WERI-Rb-1 (cell line): Measurements from ENCODE around the gene FOXS1.
A peak's percentile ranks its signal among the peaks of the same experiment; 100 is the strongest.

ENCODE experiments used
- DNase-seq: peaks from one replicate; pipeline ENCODE4 v3.0.0-alpha.2; 2020
- H3K27ac ChIP-seq: fragments of 250-450 bp; sonication (Bioruptor Pico); 2 replicates; pipeline ENCODE4 v1.5.1; 2020; ENCODE audit warnings: mild to moderate bottlenecking, moderate library complexity
- H3K27me3 ChIP-seq: fragments of 250-450 bp; sonication (Bioruptor Pico); 2 replicates; pipeline ENCODE4 v1.5.1; 2021; ENCODE audit warnings: mild to moderate bottlenecking, low read depth, moderate library complexity; ENCODE audit not compliant: insufficient read depth, severe bottlenecking
- H3K36me3 ChIP-seq: fragments of 250-450 bp; sonication (Bioruptor Pico); 2 replicates; pipeline ENCODE4 v1.5.1; 2020; ENCODE audit warnings: mild to moderate bottlenecking, moderate library complexity
- H3K4me3 ChIP-seq: 2 replicates; pipeline ENCODE4 v1.5.1; 2011; ENCODE audit warnings: low read depth, mild to moderate bottlenecking, control low read depth, low read length
- H3K9me3 ChIP-seq: fragments of 250-450 bp; sonication (Bioruptor Pico); 2 replicates; pipeline ENCODE4 v1.5.1; 2021; ENCODE audit warnings: mild to moderate bottlenecking, moderate library complexity; ENCODE audit not compliant: severe bottlenecking
- CTCF ChIP-seq: IDR thresholded peaks from 2 replicates; pipeline ENCODE4 v1.5.1; 2011; ENCODE audit warnings: low read depth, mild to moderate bottlenecking, control low read depth, inconsistent platforms, low read length

The FOXS1 gene

DNA sequence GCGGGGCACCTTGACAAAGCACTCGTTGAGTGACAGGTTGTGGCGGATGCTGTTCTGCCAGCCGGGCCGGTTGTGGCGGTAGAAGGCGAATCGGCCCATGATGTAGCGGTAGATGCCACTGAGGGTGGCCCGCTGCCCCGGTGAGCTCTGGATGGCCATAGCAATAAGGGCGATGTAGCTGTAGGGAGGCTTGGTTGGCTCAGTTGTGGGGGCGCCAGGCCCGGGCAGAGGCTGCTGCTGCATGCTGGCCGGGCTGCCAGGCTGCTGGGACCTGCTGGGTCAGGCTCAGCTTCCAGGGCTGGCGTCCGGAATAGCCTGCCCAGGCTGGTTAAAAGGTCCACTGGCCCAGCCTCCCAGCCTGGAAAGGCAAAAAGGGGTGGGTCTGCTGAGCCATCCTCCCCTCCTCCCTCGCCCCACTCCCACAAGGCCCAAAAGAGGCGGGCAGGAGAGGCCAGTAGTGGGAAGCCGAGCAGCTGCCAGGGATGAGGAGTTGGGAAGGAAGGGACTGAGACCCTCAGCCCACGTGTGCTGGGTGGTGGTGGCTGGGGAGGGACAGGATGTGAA lies at the start of gene FOXS1:
Gene FOXS1 (minus strand): TSS at position 305 of the 564 bp plus-strand sequence. CDS start 62 bp downstream, at position 243.
- H3K36me3 ChIP-seq, result no peaks in the 10 kb centered on the region
- H3K27ac ChIP-seq, result no peak within 1 kb of the TSS
- H3K4me3 ChIP-seq, result no peak within 1 kb of the TSS
- H3K9me3 ChIP-seq, result no peaks in the 10 kb centered on the region
- TF ChIP-seq CTCF, result no peak
- no peaks in the 10 kb centered on the region for H3K27me3 ChIP-seq
- DNase-seq, result no peak

DNA sequence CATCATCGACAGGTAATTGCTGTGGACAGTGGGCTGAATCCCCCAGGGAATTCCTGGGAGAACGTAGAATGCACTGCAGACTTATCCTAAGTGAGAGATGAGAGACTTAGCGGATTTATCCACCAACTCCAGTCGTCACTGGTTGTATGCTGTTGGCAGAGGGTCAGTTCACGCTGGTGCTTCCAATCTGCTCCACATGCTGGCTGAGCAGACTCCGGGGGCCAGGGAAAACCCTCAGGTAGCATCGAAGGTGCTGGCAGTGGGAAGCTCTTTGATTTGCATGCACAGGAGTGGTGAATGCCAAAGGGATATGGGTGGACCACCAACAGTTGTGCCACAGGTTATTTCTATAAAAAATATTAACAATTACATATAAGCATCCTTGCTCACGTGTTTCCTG lies 45.2 kb upstream of the FOXS1 start:
- DNase-seq, result peak; percentile 35
- no peak for TF ChIP-seq CTCF
- H3K27ac ChIP-seq, result no peak overlapping the region
- peaks cover 8% of the 10 kb centered on the region for H3K9me3 ChIP-seq
- no peak overlapping the region for H3K4me3 ChIP-seq
- H3K36me3 ChIP-seq, result no peaks in the 10 kb centered on the region
- H3K27me3 ChIP-seq, result no peaks in the 10 kb centered on the region

DNA sequence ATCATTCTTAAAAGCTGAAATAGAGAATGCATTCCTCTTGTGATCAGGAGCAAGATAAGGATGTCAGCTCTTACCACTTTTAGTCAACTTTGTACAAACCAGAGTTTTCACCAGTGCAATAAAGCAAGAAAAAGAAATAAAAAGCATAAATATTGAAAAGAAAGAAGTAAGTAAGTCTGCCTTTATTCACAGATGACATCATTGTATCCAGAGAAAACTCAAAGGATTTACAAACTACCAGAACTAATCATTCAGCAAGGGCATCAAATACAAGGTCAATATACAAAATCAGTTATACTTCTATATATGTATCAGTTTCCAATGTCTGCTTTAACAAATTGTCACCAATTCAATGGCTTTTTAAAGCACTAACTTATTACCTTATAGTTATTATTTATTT lies 38.4 kb upstream of the FOXS1 start:
- H3K4me3 ChIP-seq, result no peak overlapping the region
- H3K27ac ChIP-seq, result no peak overlapping the region
- peaks cover 6% of the 10 kb centered on the region for H3K9me3 ChIP-seq
- no peaks in the 10 kb centered on the region for H3K27me3 ChIP-seq
- DNase-seq, result no peak
- no peaks in the 10 kb centered on the region for H3K36me3 ChIP-seq
- TF ChIP-seq CTCF, result no peak

DNA sequence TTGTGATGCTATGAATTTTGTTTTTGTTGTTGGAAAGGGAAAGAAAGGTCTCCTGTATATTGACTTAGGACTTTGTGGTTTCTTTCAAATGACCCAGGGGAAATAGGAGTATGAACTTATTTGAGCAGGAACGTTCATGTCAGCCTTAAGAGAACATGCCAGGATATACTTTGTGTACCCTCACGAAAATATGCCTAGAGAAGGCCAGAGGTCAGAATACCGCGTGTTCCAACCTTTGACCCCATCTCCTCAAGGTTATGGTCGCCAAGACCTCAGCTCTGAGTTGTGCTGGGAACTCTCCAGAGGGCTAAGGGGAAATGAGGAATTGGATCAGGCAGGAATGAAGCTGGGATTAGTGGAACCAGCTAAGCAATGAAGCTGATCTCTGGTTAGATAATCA lies 36.5 kb upstream of the FOXS1 start:
- H3K9me3 ChIP-seq, result peaks cover 2% of the 10 kb centered on the region
- no peak overlapping the region for H3K4me3 ChIP-seq
- DNase-seq, result no peak
- no peak for TF ChIP-seq CTCF
- no peak overlapping the region for H3K27ac ChIP-seq
- H3K27me3 ChIP-seq, result no peaks in the 10 kb centered on the region
- H3K36me3 ChIP-seq, result peaks cover 2% of the 10 kb centered on the region; the same call in 1 of the 2 replicates

DNA sequence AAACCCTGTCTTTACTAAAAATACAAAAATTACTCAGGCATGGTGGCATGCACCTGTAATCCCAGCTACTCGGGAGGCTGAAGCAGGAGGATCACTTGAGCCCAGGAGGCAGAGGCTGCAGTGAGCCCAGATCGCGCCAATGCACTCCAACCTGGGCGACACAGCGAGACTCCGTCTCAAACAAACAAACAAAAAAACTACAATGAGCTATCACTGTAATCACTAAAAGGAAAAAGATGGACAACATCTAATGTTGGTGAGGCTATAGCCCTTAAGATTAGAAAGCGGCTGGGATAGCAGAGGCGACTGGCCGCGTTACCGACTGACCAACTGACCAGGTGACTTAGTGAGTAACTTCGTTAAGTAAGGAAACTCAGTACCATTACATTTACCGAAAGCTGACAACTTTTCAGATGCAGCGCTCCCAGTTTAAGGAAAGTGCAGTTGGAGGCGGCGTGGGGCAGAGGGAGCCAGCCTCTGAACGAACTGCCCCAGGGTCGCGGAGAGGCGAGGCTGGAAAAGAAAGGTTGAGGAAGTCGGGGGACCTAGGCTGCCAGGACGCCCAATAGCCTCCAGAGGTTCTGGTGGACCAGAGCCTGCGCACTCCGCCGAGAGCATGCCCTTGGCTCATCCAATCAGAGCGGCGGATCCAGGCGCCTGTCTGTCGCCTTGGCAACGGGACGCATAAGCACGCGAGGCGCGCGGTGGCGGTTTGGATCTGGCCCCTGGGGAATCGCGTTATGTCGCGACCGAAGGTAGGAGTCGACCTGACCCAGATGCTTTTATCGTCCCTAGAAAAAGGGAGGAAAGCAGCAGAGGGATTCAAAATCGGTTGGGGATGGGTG lies 34.0 kb upstream of the FOXS1 start:
- no peak for TF ChIP-seq CTCF
- Histone ChIP-seq H3K36me3 (peaks cover 2% of the 10 kb centered on the region; the same call in 1 of the 2 replicates), H3K27ac (peak overlapping the region; percentile 58), H3K4me3 (peak overlapping the region; percentile 50), H3K9me3 (peaks cover 2% of the 10 kb centered on the region), H3K27me3 (no peaks in the 10 kb centered on the region)
- peak; percentile 93 for DNase-seq
